Kasumi-1 (cell line): ENCODE data around the gene PADI1.
A peak's percentile ranks its signal among the peaks of the same experiment; 100 is the strongest.
"Not testable (repeated sequence)": the region's sequence is repeated elsewhere in the genome, so short reads cannot be mapped to it uniquely, and the experiment has no call there.

Experiments
- DNase-seq, 2 experiments: peaks; one replicate each; lab custom pipeline; 2025; lab: John Stamatoyannopoulos, UW

The PADI1 gene

DNA sequence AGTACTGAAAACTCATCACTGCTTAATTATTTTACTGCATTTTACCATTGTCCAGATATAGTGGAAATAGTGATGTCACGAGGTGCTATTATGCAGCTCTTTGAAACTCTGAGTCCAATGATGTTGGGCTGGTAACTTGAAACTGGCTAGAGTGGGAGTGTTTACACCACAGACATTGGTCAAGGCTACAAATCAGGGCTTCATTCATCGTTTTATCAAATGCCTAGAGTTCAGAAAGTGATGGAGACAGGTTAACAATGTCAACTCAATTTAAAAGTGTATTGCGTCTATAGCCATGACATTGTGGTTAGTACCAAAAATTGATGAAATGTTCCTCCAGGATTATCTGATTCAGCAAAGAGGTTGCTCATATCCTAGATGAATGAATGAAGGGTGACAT is 12.7 kb downstream of the PADI1 start:
- no peak for DNase-seq

DNA sequence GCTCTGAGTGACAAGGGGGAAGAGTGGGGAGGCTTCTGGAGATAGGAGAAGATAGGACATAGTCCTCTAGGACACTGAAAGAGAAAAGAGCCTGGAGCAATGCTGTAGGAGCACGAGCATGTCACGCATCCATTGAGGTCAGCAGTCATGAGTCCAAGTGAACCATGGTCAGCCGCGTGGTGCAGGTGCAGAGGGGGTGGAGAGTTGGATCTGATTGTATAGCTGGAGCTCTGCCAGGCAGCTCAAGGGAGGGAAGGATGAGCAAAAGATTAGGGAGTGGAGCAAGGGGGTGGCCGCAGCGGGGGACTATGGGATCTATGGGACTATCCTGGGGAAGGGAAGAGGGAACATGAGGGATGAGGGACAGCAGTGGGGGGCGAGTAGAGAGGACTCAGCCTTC is 14.0 kb downstream of the PADI1 start:
- DNase-seq = no peak

GRCh38 chr1:17220287-17220686 is 15.4 kb downstream of the PADI1 start:
- DNase-seq = no peak

DNA sequence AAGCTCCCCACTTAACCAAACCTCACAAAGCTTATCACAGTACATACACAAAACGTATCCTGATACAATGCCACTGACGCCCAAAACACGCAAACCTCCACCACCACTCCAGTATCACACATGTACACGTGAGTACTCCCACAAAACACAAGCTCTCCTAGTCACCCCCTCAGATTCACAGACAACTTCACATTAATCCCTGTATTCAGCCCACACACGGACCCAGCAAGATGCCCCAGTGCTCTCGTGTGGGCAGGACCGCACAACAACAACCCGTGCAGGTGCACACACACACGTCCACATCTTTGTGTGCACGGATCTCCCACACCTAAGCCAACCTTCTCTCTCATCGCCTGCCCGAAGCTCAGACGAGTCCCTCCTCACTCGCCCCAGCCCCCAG is 17.6 kb downstream of the PADI1 start:
- DNase-seq = no peak

DNA sequence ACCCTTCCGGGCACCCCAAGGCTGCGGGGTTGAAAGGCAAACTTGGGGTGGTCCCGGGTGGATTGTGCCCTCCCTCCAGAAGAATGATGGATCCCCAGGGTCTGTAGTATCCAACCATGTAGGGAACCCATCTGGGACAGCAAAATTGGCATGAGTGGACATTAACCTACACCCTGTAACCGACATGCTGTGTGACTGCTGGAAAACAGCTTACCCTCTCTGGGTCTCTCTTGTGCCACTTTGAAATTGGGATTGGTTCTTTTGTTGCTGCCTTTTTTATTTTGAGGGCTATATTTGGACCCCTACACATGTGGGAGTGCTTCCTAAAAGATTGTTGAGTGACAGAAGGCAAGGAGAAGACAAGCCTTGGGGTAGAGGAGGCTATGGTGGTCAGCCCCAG is 19.5 kb downstream of the PADI1 start:
- DNase-seq = no peak

GRCh38 chr1:17225140-17225539 is 20.2 kb downstream of the PADI1 start:
- DNase-seq = no peak

- no peak for DNase-seq
Measured at GRCh38 chr1:17227358-17227915, 22.5 kb downstream of the PADI1 start.

GRCh38 chr1:17228619-17229018 is 23.7 kb downstream of the PADI1 start:
- no peak for DNase-seq

GRCh38 chr1:17229379-17229778 is 24.5 kb downstream of the PADI1 start:
- DNase-seq = no peak

- no peak for DNase-seq
Measured at GRCh38 chr1:17230106-17230505, 25.2 kb downstream of the PADI1 start.

- no peak for DNase-seq
Measured at GRCh38 chr1:17230671-17231310, 25.9 kb downstream of the PADI1 start.

GRCh38 chr1:17232759-17233661 is 28.1 kb downstream of the PADI1 start:
- no peak for DNase-seq

DNA sequence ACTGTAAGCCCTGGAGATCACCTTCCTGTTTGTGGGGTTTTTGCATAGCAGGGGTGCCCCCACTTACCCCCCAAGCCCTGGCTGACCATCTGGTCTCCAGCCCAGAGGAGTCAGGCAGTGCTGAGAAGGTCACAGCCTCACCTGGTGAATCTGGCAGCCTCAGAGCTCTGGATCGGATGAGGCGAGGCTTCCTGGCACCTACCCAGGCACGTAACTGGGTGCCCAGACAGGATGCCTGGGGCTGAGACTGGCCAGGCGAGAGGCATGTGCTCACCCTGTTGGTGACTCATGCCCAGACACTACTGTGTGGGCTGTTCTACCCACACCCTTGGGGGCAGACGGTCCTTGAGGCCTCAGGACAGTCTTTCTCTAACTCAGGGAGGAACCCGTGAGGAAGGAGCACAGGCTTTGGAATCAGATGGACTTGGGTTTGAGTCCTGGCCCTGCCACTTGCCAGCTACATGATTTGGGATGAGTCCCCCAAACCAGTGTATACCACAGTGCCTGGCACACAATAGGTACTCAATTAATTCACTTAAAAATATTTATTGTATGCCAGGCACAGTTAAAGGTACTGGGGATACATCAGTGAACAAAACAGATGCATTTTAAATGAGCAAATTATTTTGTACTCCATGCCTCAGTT is 28.9 kb downstream of the PADI1 start:
- peak in 1 of 2 experiments; percentile 25 for DNase-seq

- no peak for DNase-seq
Measured at GRCh38 chr1:17234405-17234804, 29.5 kb downstream of the PADI1 start.

DNA sequence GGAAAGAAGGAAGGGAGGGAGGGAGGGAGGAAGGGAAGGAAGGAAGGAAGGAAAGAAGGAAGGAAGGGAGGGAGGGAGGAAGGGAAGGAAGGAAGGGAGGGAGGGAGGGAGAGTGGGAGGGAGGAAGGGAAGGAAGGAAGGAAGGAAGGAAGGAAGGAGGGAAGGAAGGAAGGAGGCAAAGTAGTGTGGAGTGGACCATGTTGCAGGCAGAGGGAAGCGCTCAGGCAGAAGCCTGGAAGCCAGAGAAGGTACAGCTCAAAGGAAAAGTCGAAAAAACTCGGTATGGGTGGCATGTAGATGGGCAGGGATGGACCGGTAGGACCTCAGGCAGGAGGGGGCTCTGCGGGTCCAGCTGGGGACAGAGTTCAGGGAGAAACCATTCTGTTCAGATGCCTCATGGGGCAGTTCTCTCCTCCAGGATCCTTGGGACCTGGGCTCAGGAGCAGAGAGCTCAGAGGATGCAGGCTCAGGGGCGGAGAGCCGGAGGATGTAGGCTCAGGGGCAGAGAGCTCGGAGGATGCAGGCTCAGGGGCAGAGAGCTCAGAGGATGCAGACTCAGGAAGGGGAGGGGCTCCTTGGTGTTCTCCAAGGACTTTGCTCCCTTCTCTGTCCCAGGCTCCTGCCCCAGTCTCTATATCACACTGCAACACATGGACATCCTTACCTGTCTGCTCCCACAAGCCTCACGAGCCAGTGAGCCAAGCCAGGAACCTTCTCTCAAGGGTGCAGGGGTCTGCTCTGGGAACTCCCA is 30.4 kb downstream of the PADI1 start:
- DNase-seq = no peak

DNA sequence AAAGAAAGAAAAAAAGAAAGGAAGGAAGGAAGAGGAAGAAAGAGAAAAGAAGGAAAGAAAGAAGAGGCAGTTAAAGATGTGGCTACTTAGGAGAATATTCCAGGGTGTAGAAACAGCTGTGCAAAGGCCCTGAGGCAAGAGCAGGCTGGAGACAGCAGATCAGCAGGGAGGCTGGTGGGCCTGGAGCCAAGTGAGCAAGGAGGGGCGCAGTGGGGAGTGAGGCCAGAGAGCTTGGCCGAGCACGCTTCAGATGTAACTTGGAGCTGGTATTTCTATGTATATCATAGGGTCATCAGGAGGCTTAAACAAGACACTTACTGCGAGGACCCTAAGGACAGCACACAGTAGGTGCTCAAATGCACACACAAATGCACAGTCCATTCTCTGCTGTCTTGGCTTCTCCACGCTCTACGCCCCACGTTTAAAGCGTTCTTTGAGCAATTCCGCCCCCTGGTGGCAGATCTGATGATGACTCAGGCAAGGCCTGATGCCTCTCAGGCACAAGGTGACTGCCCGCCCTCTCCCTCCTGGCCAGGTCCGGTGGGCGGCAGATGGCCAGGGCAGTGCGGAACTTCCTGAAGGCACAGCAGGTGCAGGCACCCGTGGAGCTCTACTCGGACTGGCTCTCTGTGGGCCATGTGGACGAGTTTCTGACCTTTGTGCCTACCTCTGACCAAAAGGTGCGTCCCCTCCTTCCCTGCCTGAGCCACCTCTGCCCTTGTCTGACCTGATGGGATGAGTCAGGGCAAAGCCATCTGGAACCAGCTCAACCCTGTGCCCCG is 32.0 kb downstream of the PADI1 start:
- peak; percentile 79 to 85 for DNase-seq

GRCh38 chr1:17237561-17237903 is 32.6 kb downstream of the PADI1 start:
- DNase-seq = no peak

- DNase-seq = peak; percentile 95
Measured at GRCh38 chr1:17239420-17239819, 34.5 kb downstream of the PADI1 start.

DNA sequence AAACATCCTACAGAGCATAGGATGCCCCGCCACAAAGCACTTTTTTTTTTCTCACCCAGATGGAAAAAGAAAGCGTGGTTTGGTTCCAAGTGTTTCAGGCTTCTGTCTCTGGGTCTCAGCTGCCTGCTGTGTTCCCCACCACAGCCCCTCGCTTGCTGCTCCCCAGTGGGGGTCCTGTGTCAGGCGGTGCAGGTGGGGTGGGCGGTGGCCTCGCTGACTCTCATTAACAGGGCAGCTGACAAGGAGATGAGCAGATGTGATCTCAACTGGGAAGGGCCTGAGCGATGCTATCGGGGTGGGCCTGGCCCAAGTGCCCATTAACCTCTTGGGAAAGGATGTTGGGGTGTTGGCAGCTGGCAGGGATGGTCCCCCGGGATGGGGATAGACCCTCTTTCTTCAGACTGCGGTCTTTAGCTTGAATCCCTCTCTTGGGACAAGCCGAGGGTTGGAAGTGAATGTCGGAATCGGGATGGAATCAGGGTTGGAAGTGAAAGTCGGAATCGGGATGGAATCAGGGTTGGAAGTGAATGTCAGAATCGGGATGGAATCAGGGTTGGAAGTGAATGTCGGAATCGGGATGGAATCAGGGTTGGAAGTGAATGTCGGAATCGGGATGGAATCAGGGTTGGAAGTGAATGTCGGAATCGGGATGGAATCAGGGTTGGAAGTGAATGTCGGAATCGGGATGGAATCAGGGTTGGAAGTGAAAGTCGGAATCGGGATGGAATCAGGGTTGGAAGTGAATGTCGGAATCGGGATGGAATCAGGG is 36.3 kb downstream of the PADI1 start:
- not testable (repeated sequence) for DNase-seq

- DNase-seq = not testable (repeated sequence)
Measured at GRCh38 chr1:17241780-17242074, 36.8 kb downstream of the PADI1 start.

GRCh38 chr1:17243274-17243673 is 38.3 kb downstream of the PADI1 start:
- no peak for DNase-seq
